Measurements from ENCODE around the gene LIN37. TPM values are rescaled to one million over a fixed set of nuclear protein-coding genes. Genes with fewer than 3 reads are reported as not detected.

The LIN37 gene, protein sequence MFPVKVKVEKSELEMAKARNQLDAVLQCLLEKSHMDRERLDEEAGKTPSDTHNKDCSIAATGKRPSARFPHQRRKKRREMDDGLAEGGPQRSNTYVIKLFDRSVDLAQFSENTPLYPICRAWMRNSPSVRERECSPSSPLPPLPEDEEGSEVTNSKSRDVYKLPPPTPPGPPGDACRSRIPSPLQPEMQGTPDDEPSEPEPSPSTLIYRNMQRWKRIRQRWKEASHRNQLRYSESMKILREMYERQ
- 3.9 and 5.0 TPM in 2 replicates for total RNA-seq

DNA sequence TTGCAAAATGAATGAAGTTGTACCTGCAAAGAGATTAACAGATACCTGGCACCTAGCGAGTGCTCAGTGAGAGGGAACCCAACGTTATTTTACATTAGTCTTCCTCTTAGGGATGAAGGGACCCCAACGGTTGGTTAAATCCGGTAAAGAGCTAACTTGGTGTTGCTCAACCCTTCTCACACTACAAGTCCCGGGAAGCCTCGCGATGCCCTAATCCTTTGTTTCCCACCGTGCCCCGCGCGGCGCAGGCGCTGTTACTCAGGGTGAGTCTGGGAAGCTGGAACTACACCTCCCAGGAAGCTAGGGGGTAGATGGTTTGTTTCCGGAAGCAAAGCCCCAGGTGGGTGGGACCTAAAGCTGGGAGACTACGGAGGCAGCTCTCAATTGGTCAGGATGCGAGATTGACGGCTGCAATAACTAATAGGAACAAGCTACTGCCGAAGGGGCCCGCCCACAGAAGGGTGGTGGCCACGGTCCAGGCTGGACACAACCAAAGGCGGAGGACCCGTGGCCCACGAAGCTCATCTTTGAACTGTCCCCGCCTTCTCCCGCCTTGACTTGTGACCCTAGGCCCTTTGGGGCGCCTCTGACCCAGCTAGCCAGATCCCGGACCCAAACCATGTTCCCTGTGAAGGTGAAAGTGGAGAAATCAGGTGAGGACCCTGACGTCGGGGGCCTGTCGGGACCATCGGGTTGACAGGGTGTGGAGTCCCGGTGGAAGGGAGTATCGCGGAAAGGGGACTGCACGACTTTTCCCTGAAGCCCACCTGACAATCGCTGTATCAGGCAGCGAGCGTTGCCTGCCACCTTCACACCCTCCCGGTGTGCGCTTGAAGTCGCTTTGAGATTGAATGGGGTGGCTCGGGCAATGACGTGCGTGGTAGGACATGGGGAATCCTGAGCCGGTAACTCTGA is at the start of gene LIN37:
Gene LIN37, plus strand, starts transcription at position 471 of the 915 bp plus-strand sequence. Its CDS starts 149 bp downstream, at position 620.

DNA sequence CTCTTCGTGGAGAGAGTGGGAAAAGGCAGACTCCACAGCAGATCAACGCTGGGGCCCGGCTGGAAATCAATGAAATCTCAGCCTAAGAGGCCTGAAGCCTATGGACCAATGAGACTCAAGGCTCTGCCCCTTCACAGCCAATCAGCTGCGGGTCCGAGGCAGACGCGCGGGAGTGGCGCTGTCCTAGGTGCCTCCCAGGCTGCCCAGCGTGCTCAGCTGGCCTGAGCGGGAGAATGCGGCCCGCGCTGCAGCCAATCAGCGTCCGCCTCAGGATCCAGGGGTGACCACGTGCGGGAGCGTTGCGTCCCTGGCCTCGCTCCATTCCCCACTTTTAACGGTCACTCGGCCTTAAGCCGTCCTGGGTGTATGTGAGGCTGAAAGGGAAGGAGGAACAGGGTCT is 44.2 kb upstream of the LIN37 start, which contains the start of gene ZBTB32:
Gene ZBTB32, plus strand, starts transcription at position 341 of the 400 bp plus-strand sequence. CDS start 10,069 bp downstream, outside the sequence.

DNA sequence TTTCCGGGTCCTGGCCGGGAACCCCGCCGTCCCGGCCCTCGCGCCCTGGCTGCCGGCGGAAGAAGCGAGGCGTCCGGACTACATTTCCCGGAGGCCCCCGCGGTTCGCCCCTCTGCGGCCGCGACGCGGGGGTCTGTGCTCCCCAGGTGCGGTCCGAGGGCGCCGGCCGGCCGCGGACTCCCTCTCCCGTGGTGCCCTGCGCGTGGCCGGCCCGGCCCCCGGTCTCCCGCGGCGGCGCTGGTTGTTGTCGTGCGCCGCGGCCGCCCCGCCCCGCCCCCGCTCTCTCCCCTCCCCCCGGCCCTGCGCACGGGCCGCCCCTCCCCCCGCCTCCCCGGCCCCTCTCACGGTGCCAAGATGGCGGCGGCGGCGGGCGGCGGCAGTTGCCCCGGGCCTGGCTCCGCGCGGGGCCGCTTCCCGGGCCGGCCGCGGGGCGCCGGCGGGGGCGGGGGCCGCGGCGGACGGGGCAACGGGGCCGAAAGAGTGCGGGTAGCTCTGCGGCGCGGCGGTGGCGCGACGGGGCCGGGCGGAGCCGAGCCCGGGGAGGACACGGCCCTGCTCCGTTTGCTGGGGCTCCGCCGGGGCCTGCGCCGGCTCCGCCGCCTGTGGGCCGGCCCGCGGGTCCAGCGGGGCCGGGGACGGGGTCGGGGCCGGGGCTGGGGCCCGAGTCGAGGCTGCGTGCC is 30.6 kb upstream of the LIN37 start, which contains the start of gene KMT2B:
Gene KMT2B, plus strand, starts transcription at position 339 of the 680 bp plus-strand sequence. Its CDS starts 16 bp downstream, at position 355.

DNA sequence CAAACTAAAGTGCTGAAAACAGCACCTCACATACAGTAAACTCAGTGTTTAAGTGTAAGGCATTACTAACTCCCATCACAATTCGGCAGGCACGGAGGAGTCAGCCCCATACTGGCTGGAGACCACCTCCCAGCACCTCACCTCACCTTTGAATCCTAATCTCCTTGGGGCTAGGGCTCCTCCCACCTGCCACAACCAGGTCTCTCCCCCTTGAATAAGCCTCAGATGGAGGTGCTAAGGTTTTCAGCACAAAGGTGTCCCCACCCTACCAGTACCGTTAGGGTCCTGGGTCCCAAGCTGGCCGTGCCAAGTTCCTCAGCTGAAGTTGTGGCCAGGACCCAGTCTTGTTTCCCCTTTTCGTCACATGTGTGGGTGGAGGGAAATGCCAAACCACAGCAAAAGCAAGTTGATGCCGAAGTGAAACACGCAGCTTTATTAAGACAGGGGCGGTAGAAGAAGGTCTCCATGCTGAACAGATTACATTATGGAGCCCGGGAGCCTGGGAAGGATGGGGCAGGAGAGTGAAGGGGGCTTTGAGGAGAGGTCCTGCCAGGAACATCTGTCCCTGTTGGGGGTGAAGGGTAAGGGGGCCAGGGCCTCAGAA is 6.2 kb upstream of the LIN37 start, which contains the start of gene IGFLR1:
Gene IGFLR1, minus strand, starts transcription at position 332 of the 604 bp plus-strand sequence. CDS start 1,272 bp downstream, outside the sequence.

DNA sequence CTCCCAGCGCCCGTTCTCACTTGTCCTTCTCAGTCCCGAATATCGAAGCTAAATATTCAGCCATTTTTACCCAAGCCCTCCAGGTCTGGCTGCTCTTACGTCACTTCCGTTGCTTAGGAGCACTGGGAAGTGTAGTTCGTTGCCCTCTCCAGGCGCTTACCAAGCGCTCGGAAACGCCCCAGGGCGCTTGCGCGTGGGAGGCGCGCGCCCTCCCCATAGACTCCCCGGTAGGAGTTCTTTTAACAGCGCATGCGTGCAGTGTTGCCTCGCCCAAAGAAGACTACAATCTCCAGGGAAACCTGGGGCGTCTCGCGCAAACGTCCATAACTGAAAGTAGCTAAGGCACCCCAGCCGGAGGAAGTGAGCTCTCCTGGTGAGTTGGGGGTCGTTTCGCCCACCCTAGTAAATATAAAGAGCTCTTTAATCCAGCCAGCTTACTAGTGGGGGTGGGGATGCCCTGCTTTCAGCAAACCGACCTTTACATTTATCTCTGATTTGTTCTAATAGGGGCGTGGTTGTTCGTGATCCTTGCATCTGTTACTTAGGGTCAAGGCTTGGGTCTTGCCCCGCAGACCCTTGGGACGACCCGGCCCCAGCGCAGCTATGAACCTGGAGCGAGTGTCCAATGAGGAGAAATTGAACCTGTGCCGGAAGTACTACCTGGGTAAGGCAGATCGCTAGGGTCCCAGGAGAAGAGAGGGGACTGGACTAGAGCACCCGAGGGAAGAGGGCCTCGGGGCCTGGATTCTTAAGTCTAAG is 2.9 kb upstream of the LIN37 start, which contains the start of the genes PSENEN and U2AF1L4:
Gene PSENEN, plus strand, starts transcription at position 324 of the 759 bp plus-strand sequence. Its CDS starts 280 bp downstream, at position 604.
Gene U2AF1L4, minus strand, starts transcription at position 91 of the 759 bp plus-strand sequence. Its CDS starts 27 bp downstream, at position 64.

DNA sequence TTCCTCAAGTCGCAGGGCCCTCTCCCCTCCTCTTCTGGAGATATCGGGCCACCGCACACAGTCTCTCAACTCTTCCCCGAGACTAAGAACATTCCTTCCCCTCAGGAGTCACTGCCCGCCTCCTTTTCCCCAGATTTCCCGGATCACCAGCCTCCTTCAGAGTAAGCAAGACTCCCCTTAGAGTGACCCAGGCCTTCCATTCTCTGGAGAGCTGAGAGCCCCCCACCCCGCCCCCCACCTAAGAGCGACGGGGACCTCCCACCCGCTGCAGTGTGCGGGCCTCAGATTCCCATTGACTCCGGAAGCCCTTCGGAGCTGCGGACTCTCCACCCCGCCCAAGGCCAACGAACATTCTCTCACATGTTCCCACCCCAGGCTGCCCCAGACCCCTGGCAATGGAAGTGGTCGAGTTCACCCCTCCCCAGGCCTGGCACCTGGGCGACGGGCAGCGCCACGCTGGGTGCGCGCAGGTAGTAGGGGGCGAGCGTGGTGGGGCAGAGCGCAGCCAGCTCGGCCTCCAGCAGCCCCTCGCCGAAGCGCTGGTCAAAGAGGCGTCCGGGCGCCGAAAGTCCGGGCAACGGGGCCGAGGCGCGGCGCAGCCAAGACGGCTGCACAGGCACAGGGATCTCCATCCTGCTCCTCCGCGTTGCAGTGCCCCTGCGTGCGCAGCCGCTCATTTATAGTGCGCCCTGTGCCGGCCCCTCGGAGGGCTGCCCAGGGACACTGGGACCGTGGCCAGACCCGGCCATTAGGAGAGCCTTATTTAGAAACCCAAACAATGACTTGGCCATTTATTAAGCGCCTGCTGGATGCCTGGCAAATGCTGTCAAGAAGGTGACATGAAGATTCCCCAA is 8.2 kb downstream of the LIN37 start, which contains the start of gene HSPB6:
Gene HSPB6, minus strand, starts transcription at position 653 of the 854 bp plus-strand sequence. Its CDS starts 21 bp downstream, at position 632.

DNA sequence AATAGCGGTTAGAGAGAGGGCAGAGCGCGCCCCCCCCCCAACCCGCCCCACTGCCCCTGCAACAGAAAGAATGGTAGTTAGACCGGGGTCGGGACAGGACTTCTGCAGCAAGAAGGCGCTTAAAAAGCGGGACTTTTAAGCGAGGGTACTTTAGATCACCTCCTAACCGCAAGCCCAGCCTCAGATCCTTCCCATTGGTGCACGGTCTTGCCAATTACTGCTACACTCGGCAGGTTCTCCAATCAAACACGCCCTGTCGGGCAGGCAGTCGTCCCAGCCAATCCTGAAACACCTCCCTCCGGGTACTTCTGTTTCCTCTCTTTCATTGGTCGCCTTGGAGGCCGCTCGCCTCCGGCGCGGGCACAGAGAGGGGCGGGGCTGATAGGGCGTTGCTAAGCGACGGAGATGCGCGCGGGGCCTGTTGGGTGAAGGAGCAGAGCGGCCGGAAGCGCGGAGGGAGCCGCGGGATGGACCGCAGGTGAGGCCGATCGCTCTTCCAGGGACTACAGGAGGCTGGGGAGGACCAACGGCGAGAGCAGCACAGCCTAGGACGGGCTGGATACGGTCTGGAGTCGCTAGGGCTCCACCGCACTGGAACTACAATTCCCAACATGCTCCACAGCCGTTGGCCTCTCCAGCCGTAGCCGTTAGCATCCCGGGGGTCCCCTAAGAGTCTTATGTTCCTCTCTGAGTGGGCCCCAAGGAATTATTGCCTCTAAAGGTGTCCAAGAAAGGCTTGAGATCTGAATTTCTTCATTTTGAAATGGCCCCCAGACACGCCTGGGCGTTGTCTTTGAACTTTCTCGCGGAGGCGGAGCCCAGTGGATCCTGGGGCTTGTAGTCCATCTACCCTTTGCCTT is 9.6 kb downstream of the LIN37 start, which contains the start of gene PROSER3:
Gene PROSER3, plus strand, starts transcription at position 428 of the 860 bp plus-strand sequence. Its CDS starts 40 bp downstream, at position 468.

DNA sequence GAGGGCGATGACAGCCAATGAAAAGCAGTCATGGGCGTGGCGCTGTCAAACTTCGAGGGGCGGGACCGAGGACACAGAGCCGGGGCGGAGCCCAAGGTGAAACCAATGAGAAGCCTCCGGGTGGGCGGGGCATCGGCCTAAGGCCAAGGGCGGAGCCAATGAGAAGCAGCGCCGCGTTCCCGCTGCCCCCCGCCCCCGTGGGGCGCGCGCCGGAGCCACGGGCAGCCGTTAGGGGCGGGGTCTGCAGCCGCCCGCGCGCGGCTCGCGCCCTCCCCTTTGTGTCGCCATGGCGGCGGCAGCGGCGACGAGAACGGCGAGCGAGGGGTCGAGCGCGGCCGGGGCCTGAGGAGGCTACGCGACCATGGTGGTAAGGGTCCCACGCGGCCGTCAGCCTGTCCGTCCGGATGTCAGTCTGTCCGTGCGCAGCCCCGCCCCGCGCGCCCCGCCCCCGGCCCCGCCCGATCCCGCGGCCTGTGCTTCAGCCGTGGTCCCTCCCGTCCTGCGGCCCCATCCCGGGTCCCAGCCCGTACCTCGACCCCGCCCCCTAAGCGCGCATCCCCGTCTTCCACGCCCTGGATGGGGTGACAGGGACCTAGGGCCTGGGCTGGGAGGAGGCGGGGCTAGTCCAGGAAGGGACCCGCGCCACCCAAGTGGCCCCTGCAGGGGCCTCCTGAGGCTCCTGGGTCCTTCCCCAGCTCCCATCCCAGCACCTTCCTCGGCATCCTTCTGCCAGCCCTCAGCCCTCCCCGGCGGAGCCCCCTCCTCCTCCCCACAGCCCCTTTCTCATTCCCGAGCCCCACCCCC is 27.1 kb downstream of the LIN37 start, which contains the start of gene ARHGAP33:
Gene ARHGAP33, plus strand, starts transcription at position 267 of the 804 bp plus-strand sequence. Its CDS starts 95 bp downstream, at position 362.

Other genes with a start within 250 kb of the LIN37 start
- gene DMKN, start 234.9 kb upstream of the LIN37 start, total RNA-seq: 0.13 TPM in 1 of 2 replicates, not detected in the other
- not detected in 2 replicates for gene SBSN, start 220.3 kb upstream of the LIN37 start, total RNA-seq
- not detected in 2 replicates for gene GAPDHS, start 215.1 kb upstream of the LIN37 start, total RNA-seq
- 52.9 and 74.0 TPM in 2 replicates for gene TMEM147, start 202.9 kb upstream of the LIN37 start, total RNA-seq
- gene ATP4A, start 184.9 kb upstream of the LIN37 start, total RNA-seq: not detected in 2 replicates
- not detected in 2 replicates for gene PMIS2, start 162.4 kb upstream of the LIN37 start, total RNA-seq
- 6.0 and 9.3 TPM in 2 replicates for gene HAUS5, start 135.8 kb upstream of the LIN37 start, total RNA-seq
- 32.4 and 33.7 TPM in 2 replicates for gene RBM42, start 119.5 kb upstream of the LIN37 start, total RNA-seq
- gene ETV2, start 106.8 kb upstream of the LIN37 start, total RNA-seq: 0.13 and 0.49 TPM in 2 replicates
- 295 and 323 TPM in 2 replicates for gene COX6B1, start 100.3 kb upstream of the LIN37 start, total RNA-seq
- gene UPK1A, start 82.1 kb upstream of the LIN37 start, total RNA-seq: not detected in 2 replicates
- gene ZBTB32, start 44.0 kb upstream of the LIN37 start, total RNA-seq: not detected in 2 replicates
- 6.2 and 19.6 TPM in 2 replicates for gene KMT2B, start 30.6 kb upstream of the LIN37 start, total RNA-seq
- 0.49 and 0.94 TPM in 2 replicates for gene IGFLR1, start 6.1 kb upstream of the LIN37 start, total RNA-seq
- gene U2AF1L4, start 3.2 kb upstream of the LIN37 start, total RNA-seq: 4.0 and 6.4 TPM in 2 replicates
- gene PSENEN, start 2.9 kb upstream of the LIN37 start, total RNA-seq: 12.3 and 13.8 TPM in 2 replicates
- gene HSPB6, start 8.5 kb downstream of the LIN37 start, total RNA-seq: 0.25 and 0.49 TPM in 2 replicates
- 1.5 and 2.5 TPM in 2 replicates for gene PROSER3, start 9.6 kb downstream of the LIN37 start, total RNA-seq
- gene ARHGAP33, start 27.0 kb downstream of the LIN37 start, total RNA-seq: 2.1 and 4.0 TPM in 2 replicates
- not detected in 2 replicates for gene PRODH2, start 64.3 kb downstream of the LIN37 start, total RNA-seq
- gene NPHS1, start 103.9 kb downstream of the LIN37 start, total RNA-seq: not detected in 2 replicates
- under 0.01 TPM in 1 of 2 replicates, not detected in the other for gene KIRREL2, start 108.3 kb downstream of the LIN37 start, total RNA-seq
- gene APLP1, start 120.0 kb downstream of the LIN37 start, total RNA-seq: 1.3 and 8.4 TPM in 2 replicates
- 3.1 and 3.5 TPM in 2 replicates for gene NFKBID, start 152.0 kb downstream of the LIN37 start, total RNA-seq
- not detected in 2 replicates for gene HCST, start 154.0 kb downstream of the LIN37 start, total RNA-seq
- gene TYROBP, start 159.7 kb downstream of the LIN37 start, total RNA-seq: not detected in 2 replicates
- gene LRFN3, start 187.8 kb downstream of the LIN37 start, total RNA-seq: 2.5 and 2.8 TPM in 2 replicates
- 9.8 and 12.1 TPM in 2 replicates for gene SDHAF1, start 246.6 kb downstream of the LIN37 start, total RNA-seq

All from bladder microvascular endothelial cell (primary cell).